M059J (cell line): Measurements from ENCODE around the gene RBMS3. TPM values are rescaled to one million over a fixed set of nuclear protein-coding genes. Genes with fewer than 3 reads are reported as not detected.

Experiments
- DNase-seq: peaks from one replicate; pipeline ENCODE4 v3.0.0-alpha.2; 2012; ENCODE audit warnings: low read depth
- total RNA-seq: library from RNA; depleted of rRNA; stranded (reverse); fragments of >200 nt; shearing (Covaris generic); gene quantifications from 2 replicates; pipeline ENCODE4 v1.2.3, GENCODE V29; 2014

Gene RBMS3
- total RNA-seq, 1 experiment from 2014 or later = 7.9 TPM

GRCh38 chr3:29277249-29277648 is 3.6 kb upstream of the RBMS3 start:
- DNase-seq = no peak

GRCh38 chr3:29279286-29279685 is 1.6 kb upstream of the RBMS3 start:
- DNase-seq = no peak

GRCh38 chr3:29279806-29280205 is 1.1 kb upstream of the RBMS3 start:
- DNase-seq = no peak

GRCh38 chr3:29281094-29281343 is 148 bp downstream of the RBMS3 start:
- DNase-seq = peak; percentile 57

DNA sequence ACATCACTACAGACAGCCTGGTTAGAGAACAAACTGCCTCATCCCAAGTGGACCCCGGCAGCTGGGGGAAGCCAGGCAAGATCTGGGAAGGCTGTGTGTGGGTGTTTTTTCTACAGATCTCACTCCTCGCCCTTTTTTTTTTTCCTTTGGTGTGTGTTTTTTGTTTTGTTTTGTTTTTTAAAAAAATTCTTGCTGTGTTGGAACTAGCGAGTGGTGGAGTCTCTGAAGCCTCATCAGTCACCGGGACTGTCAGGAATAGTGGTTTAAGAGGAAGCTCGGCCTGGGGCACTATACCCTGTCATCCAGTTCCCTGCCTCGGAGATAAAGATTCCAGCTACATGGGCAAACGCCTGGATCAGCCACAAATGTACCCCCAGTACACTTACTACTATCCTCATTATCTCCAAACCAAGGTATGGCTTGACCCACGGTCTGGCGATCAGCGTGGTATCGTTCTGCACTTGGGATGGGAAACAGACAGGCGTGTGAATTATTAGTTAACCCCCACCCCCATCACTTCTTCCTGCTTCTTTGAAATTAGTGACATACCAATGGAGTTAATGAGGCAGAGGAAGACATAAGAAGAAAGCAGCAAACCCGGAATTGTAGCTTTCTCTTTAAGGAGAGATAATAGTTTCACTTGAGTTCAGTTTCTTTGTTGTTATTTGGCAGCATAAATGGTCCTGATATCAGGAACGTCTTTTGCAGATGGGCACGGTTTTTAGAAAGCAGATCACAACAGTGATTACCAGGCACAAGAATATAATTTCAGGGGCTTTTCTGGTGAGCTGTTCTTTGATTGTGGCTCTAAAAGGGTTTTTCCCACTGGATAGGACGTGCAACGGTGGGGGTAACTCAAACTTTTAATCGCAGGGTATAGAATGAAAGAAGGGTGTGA is 722 bp downstream of the RBMS3 start:
- peak; percentile 65 for DNase-seq

- DNase-seq = peak; percentile 56
Observed at GRCh38 chr3:29282427-29283230, 1.8 kb downstream of the RBMS3 start.

- peak; percentile 35 for DNase-seq
Observed at GRCh38 chr3:29283231-29284119, 2.6 kb downstream of the RBMS3 start.

DNA sequence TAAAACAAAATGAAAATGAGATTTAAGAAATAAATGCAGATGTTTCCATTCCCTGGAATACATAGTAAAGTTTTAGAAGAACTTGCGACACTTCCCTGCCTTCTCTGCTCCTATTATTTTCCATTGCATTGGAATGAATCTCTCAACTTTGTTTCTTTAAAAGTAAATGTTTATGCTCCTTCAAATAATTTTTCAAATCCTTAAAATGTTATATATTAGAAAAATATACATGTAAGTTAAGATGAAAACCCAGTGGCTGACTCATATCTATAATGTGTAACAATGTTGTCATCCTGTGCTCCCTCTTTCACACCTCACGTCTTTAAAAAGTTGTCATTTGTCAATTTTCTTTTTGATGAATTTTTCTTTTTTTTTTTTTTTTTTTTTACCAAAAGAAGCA is 3.6 kb downstream of the RBMS3 start:
- no peak for DNase-seq

DNA sequence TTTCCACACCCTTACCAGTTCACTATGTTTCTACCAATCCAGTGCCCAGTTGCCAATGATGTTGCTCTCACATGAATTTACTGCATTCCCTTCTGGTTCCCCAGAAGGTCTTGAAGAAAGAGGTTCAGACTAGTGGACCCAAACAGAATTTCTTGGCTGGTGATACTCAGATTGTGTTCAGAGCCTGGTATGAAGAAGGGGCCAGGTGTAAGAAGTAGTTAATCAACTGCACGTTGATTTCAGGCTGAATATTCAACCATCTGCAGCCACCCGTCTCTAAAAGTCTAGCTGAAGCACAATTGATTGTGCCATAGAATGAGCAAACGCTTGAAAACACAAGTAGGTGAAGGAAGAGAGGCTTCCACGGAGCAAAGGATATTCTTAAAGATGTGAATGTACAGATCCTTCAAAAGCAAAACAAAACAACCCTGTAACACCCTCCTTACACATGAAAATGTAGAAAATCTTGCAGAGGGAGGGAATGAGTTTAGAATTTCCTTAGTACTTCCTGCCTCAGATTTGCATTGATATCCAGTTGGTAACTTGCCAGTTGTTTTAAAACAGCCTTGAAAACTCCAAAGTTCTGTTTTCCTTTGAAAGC is 4.7 kb downstream of the RBMS3 start:
- peak; percentile 63 for DNase-seq

DNA sequence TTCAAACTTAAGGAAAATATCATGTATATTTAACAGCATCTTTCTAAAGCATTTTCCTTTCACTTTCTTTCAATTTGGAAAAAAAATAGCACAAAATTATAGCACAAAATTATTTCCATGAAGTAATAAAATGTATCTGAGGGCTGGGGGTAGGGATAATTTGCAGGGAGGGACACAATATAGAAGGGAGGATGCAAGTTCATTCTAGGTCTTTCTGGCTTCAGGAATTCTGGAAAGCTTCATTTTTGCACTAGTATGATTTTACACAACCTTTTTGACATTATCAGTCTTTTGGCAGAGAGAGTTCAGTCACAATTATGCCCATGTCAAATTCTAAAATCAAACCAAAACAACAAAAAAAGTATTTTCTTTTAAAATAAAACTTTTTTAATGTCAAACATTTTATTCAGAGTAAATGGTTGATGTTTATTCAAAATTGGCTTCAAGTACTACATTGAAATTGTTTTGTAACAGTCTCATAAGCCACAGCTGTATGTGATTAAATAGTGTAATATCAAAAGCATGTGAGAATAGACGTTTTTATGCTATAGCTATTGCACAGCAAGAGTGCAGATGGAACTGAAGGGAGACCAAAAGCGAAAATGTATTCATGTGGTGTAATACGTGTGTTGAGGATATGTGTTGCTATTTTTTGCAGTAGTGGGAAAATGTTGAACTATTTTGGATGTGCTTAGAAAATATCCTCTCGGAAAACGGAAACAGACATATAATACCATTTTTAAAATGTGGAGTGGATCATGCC is 5.8 kb downstream of the RBMS3 start:
- no peak for DNase-seq

GRCh38 chr3:29290596-29290995 is 9.7 kb downstream of the RBMS3 start:
- no peak for DNase-seq

DNA sequence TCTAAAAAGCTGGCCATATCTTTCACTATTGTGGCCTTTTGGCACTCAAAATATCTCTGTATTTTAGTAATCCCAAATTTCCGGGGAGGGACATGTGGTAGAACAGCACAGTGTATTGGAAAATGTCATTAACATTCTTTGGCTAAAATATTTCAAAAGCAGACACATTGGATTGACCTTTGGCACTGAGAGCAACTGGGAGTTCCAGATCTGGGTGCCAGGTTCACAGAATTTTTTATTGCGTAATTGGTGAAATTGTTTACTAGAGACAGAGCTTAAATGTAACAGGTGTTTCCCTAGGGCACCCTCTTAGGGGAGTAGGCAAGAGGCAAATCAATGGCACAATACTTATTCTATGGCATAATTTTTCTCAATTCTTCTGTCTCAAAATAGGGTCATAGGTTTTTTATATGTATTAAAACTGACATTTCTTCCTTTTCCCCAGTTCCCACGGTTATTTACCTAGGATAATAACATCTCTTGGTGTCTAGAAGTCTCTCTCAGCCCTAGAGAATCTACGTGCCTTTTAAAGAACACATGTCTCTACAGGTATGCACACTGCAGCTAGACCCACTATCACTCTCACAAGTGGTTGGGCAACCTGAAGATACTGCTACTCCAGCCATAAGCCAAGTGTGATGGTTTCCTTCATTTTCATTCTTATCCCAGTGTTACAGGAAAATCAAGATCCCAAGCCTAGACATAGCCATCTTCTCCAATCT is 10.6 kb downstream of the RBMS3 start:
- DNase-seq = no peak

DNA sequence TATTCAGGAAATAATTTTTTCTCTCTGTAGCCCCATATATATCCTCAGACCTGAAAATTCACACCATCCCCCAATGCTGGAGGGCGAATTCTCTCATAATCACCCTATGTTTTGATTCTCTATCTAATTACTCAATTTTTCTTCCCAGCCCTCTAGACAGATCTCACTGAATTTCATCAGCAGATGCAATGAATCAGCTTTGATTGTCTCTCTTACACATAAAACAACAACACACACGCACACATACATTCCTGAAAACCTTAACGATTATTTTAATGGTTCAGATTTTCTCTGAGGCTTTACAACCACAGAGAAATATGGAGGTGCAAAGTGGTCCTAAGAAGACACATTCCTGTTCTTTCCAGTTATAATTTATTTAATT is 11.1 kb downstream of the RBMS3 start:
- DNase-seq = no peak

DNA sequence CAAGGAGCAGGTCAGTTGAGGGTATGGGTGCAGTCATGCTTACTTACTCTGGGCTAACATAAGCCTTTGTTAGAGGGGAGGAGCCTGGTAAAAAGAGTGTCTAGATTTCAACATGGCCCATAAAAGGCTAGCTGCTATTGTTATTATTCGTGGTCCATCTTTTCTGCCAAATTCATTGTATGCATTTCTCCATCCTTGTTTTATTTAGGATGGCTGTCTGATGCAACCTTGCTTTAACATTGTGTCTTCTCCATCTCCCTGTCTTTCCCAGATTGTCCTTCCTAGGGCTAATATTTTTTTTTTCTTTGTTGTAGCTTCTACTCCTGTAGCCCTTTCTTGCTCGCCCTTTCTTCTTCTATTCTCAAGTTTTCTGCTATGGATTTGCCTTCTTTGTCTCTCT is 12.6 kb downstream of the RBMS3 start:
- no peak for DNase-seq

DNA sequence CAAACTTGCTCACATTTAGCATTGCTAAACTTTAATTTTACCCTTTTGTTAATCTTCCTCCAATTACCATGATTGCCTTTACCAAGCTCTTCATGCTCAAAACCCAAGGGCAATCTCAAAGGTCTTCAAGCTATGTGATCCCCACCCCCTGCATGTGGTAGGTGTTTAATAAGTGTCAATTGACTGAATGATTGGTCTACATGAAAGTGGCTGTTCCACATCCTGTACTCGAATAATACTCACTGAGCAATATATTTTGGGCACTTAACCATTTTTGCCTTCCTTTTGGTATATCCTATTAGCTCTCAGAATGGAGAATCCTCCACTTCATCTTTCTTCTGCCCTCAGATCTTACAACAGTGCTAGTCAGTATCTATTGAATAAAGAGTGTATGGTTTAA is 17.1 kb downstream of the RBMS3 start:
- no peak for DNase-seq

DNA sequence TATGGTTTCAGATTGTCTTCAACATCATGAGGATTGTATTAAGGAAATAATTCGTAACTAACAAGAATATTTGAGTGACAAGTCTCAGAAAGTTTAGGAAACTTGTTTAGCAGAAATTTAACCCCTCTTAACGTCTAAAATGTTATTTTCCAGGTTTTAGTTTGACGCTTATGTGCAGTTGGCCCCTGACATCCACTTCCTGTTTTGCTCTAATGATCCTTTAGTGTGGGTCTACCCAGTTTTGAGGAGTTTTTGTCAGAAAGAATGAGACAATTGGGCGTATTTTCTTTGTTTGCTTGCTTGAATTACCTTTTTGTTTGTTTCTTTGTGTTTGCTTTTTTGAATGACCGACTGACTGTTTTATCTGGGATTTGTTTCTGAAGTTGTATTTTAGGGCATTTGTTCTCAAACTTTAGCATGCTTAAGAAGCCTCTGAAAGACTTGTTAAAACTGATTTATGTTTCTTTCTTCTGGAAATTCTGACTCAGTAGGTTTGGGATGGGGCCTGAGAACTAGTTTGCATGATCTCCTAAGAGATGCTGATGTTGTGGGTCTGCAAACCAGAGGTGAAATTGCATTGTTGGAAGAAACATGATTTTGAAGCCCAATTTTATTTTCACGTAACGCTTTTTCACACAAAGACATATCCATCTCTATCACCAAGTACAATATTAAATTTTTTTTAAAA is 20.6 kb downstream of the RBMS3 start:
- DNase-seq = peak; percentile 25

GRCh38 chr3:29302619-29303018 is 21.7 kb downstream of the RBMS3 start:
- DNase-seq = no peak

- DNase-seq = no peak
Observed at GRCh38 chr3:29307295-29307694, 26.4 kb downstream of the RBMS3 start.

DNA sequence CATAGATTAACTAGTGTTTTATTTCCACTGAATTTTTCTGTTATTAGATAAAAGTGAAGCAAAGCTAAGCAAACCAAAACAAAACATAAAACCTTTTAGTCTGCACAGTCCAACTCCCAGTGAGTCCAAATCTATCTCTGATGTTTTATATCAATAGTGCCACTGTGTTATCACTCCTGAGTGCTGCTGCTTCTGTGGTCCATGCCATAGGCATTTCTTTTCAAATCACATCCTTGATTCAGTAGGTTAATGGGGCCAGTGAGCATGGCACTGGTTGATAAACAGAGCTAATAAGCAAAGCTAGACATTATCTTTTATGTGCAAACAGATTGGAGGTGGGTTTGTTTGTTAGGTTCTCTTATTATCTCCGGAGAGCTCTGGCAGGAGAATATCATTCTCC is 30.0 kb downstream of the RBMS3 start:
- DNase-seq = no peak

DNA sequence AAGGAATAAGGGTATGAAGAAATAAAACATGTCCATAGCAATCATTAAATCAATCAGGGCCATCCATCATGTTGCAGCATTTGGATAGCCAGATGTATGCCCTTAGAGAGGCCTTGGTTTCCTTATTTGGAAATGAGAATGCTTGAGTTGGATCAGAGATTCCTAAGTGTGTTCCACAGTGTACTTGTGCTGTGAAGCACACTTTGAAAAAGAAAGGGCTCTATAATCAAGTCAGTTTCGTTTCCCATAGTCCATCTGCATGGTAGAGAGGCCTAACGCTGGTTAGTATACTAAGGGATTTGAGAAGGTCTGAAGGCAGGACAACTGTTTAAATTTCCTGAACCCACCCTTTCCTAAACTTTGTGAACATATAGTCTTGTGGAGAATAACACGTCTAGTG is 30.9 kb downstream of the RBMS3 start:
- DNase-seq = no peak
